Hepatocyte (in vitro differentiated cells): Measurements from ENCODE around the gene PHLDA3. TPM values are rescaled to one million over a fixed set of nuclear protein-coding genes. Genes with fewer than 3 reads are reported as not detected.

Source experiments
- DNase-seq: peaks from one replicate; pipeline ENCODE4 v3.0.0-alpha.2; 2016; ENCODE audit warnings: low spot score
- H2AFZ ChIP-seq: fragments of 200-600 bp; sonication (generic); 2 replicates; pipeline ENCODE4 v1.6.0; 2016; ENCODE audit warnings: antibody characterized with exemption, mild to moderate bottlenecking
- H3K27ac ChIP-seq: fragments of 200-600 bp; sonication (generic); 2 replicates; pipeline ENCODE4 v1.5.1; 2016; ENCODE audit warnings: mild to moderate bottlenecking
- H3K27me3 ChIP-seq: fragments of 200-600 bp; sonication (generic); 2 replicates; pipeline ENCODE4 v1.6.1; 2016
- H3K36me3 ChIP-seq: fragments of 200-600 bp; sonication (generic); replicated peaks from 2 replicates; pipeline ENCODE4 v1.5.1; 2016; ENCODE audit warnings: low read depth; ENCODE audit not compliant: insufficient read depth
- H3K4me1 ChIP-seq: fragments of 200-600 bp; sonication (generic); 2 replicates; pipeline ENCODE4 v1.5.1; 2016; ENCODE audit warnings: mild to moderate bottlenecking, moderate library complexity; ENCODE audit not compliant: insufficient read depth
- H3K4me2 ChIP-seq: fragments of 200-600 bp; sonication (generic); 2 replicates; pipeline ENCODE4 v1.6.0; 2016
- H3K4me3 ChIP-seq: fragments of 200-600 bp; sonication (generic); 2 replicates; pipeline ENCODE4 v1.5.1; 2016; ENCODE audit warnings: mild to moderate bottlenecking
- H3K79me2 ChIP-seq: fragments of 200-600 bp; sonication (generic); 2 replicates; pipeline ENCODE4 v1.6.0; 2017; ENCODE audit warnings: mild to moderate bottlenecking
- H3K9me2 ChIP-seq: fragments of 200-600 bp; sonication (generic); replicated peaks from 2 replicates; pipeline ENCODE4 v1.6.0; 2017; ENCODE audit warnings: mild to moderate bottlenecking; ENCODE audit not compliant: insufficient read depth
- H3K9me3 ChIP-seq: fragments of 200-600 bp; sonication (generic); 2 replicates; pipeline ENCODE4 v1.5.1; 2016; ENCODE audit warnings: low read depth, mild to moderate bottlenecking
- H4K20me1 ChIP-seq: fragments of 200-600 bp; sonication (generic); 2 replicates; pipeline ENCODE4 v1.6.0; 2016; ENCODE audit warnings: mild to moderate bottlenecking; ENCODE audit not compliant: insufficient read depth, poor library complexity, severe bottlenecking
- CTCF ChIP-seq: fragments of 200-600 bp; sonication (generic); IDR thresholded peaks from 2 replicates; pipeline ENCODE4 v1.5.1; 2016; ENCODE audit warnings: antibody characterized with exemption, mild to moderate bottlenecking; ENCODE audit not compliant: poor library complexity
- EZH2 ChIP-seq: fragments of 200-600 bp; sonication (generic); IDR thresholded peaks from 2 replicates; pipeline ENCODE4 v1.6.1; 2016; ENCODE audit warnings: antibody characterized with exemption, mild to moderate bottlenecking, borderline replicate concordance
- EZH2phosphoT487 ChIP-seq: fragments of 200-600 bp; sonication (generic); IDR thresholded peaks from one replicate; pipeline ENCODE4 v1.6.1; 2018; ENCODE audit warnings: antibody characterized with exemption, mild to moderate bottlenecking, low read depth, moderate library complexity; ENCODE audit not compliant: unreplicated experiment, severe bottlenecking
- WGBS: methylation state at CpG from one replicate; pipeline ENCODE4 v1.1.6; 2016; ENCODE audit warnings: low lambda C conversion rate; ENCODE audit errors: missing lambda C conversion rate; 5-methylcytosine and 5-hydroxymethylcytosine counted together
- polyA plus RNA-seq: library from polyadenylated mRNA; unstranded; fragments of >200 nt; fragmentation: Nextera tagmentation; extraction: Ambion mirVana; gene quantifications from 2 replicates; pipeline ENCODE4 v1.2.1, GENCODE V29; 2016
- total RNA-seq: library from RNA; depleted of rRNA; stranded (reverse); fragments of >200 nt; gene quantifications from 2 replicates; pipeline ENCODE4 v1.2.3, GENCODE V29; 2014

Gene PHLDA3
- total and polyA plus RNA-seq, 2 experiments from 2014 or later: 30.2 to 62.9 TPM

- DNase-seq: no peak
Observed at GRCh38 chr1:201516511-201517127, 47.6 kb upstream of the PHLDA3 start.

DNA sequence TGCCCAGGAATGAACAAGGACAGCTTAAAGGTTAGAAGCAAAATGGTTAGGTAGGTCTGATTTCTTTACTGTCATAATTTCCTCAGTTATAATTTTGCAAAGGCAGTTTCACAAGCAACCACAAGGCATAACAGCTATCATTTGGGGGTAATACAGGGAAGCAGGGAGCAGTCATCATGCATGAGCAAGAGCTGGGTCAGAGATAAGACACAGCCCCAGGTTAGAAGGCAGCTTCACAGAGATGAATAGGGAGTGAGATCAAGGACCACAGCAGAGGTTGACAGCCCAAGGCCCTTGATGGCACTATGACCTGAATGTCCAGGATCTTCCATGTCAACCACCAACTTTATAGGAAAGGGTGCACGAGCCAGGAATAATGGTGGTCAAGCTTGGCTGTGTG lies 46.9 kb upstream of the PHLDA3 start:
- H3K79me2 ChIP-seq: no peaks in the 10 kb centered on the region
- no peaks in the 10 kb centered on the region for H3K9me2 ChIP-seq
- no peaks in the 10 kb centered on the region for H3K36me3 ChIP-seq
- no peak for TF ChIP-seq EZH2
- no peak for TF ChIP-seq CTCF
- TF ChIP-seq EZH2phosphoT487: no peak
- H3K4me3 ChIP-seq: no peak overlapping the region
- 80% methylated on average over 1 of the region's 1 CpG for WGBS
- H3K4me2 ChIP-seq: peak overlapping the region; percentile 67
- H2AFZ ChIP-seq: no peak overlapping the region
- no peaks in the 10 kb centered on the region for H3K9me3 ChIP-seq
- no peaks in the 10 kb centered on the region for H4K20me1 ChIP-seq
- DNase-seq: no peak
- peak overlapping the region; percentile 43 for H3K27ac ChIP-seq
- H3K27me3 ChIP-seq: no peaks in the 10 kb centered on the region
- H3K4me1 ChIP-seq: peaks cover 23% of the 10 kb centered on the region

More at GRCh38 chr1:201516511-201517127, 47.6 kb upstream of the PHLDA3 start:
- no peaks in the 10 kb centered on the region for H3K9me3 ChIP-seq
- H3K4me3 ChIP-seq: no peak overlapping the region
- H3K9me2 ChIP-seq: no peaks in the 10 kb centered on the region
- TF ChIP-seq EZH2: no peak
- no peak for TF ChIP-seq CTCF
- TF ChIP-seq EZH2phosphoT487: no peak
- H2AFZ ChIP-seq: no peak overlapping the region
- 94% methylated on average over 2 of the region's 2 CpGs for WGBS
- H3K27ac ChIP-seq: peak overlapping the region; percentile 55
- no peaks in the 10 kb centered on the region for H3K36me3 ChIP-seq
- H3K4me2 ChIP-seq: no peak overlapping the region
- H3K79me2 ChIP-seq: no peaks in the 10 kb centered on the region
- H4K20me1 ChIP-seq: no peaks in the 10 kb centered on the region
- peaks cover 23% of the 10 kb centered on the region for H3K4me1 ChIP-seq
- H3K27me3 ChIP-seq: no peaks in the 10 kb centered on the region

DNA sequence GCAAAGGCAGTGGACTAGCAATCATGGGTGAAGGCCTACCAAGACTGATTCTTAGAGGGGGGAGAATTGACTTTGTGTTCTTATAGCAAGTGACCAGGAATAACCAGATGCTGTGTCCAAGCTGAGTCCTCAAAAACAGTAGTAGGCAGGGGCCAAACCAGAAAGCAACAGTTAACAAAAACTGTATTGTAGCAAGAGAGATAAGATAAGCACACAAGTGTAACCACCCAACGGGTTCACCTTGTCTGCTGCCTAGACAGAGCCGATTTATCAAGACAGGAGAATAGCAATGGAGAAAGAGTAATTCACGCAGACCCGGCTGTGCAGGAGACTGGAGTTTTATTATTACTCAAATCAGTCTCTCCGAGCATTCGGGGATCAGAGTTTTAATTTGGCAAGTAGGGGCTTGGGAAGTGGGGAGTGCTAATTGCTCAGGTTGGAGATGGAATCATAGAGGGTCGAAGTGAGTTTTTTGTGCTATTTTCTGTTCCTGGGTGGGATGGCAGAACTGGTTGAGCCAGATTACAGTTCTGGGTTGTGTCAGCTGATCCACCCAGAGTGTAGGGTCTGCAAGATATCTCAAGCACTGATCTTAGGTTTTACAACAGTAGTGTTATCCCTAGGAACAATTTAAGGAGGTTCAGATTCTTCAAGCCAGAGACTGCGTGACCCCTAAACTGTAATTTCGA lies 46.2 kb upstream of the PHLDA3 start:
- 35% methylated on average over 9 of the region's 9 CpGs for WGBS
- no peak for DNase-seq
- peak overlapping the region; percentile 43 for H3K27ac ChIP-seq

More for the DNA sequence above, 46.2 kb upstream of the PHLDA3 start:
- Histone ChIP-seq H3K9me3 (no peaks in the 10 kb centered on the region), H2AFZ (no peak overlapping the region), H3K9me2 (no peaks in the 10 kb centered on the region), H3K4me2 (peak overlapping the region; percentile 67), H3K27me3 (no peaks in the 10 kb centered on the region), H3K4me1 (peaks cover 23% of the 10 kb centered on the region), H3K4me3 (no peak overlapping the region), H3K36me3 (no peaks in the 10 kb centered on the region), H3K79me2 (no peaks in the 10 kb centered on the region), H4K20me1 (no peaks in the 10 kb centered on the region)
- TF ChIP-seq CTCF: no peak
- no peak for TF ChIP-seq EZH2phosphoT487
- TF ChIP-seq EZH2: no peak
